T-helper 1 cell treated with Interleukin-12 subunit alpha and Interleukin-12 subunit beta and Interleukin-4 antibody, amounts not matched to agents 30 μg/mL and 1 μg/mL, for 36 hours (primary cell): ENCODE measurements around the gene CLOCK.

Source experiments
- H3K27ac Mint-ChIP-seq: one replicate; pipeline ENCODE4 v1.8.0; 2021; ENCODE audit warnings: mild to moderate bottlenecking, mixed read lengths
- H3K27me3 Mint-ChIP-seq: one replicate; pipeline ENCODE4 v1.8.0; 2021; ENCODE audit warnings: low read depth, mixed read lengths
- H3K36me3 Mint-ChIP-seq: one replicate; pipeline ENCODE4 v1.8.0; 2021; ENCODE audit warnings: low read depth, mixed read lengths
- H3K4me1 Mint-ChIP-seq: one replicate; pipeline ENCODE4 v1.8.0; 2021; ENCODE audit warnings: low read depth, mixed read lengths
- H3K4me3 Mint-ChIP-seq: one replicate; pipeline ENCODE4 v1.8.0; 2021; ENCODE audit warnings: mild to moderate bottlenecking, moderate library complexity, mixed read lengths
- H3K9me3 Mint-ChIP-seq: one replicate; pipeline ENCODE4 v1.8.0; 2021; ENCODE audit warnings: mixed read lengths

CLOCK gene

DNA sequence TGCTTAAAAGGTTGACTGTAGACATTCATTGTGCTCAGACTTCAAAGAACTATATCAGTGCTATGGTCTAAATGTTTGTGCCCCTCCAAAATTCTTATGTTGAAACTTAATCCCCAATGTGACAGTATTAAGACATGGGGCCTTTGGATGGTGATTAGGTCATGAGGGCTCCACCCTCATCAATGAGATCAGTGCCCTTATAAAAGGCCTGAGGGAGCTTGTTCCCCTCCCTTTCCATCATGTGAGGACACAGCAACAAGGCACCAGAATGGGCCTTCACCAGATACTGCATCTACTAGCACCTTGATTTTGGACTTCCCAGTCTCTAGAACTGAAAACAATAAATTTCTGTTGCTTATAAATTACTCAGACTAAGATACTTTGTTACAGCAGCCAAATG, 28.3 kb downstream of the CLOCK start:
- Mint-ChIP-seq H3K27ac (no peak overlapping the region), H3K4me1 (peaks cover 2% of the 10 kb centered on the region), H3K36me3 (peaks cover 4% of the 10 kb centered on the region), H3K27me3 (no peaks in the 10 kb centered on the region), H3K4me3 (no peak overlapping the region), H3K9me3 (no peaks in the 10 kb centered on the region)

DNA sequence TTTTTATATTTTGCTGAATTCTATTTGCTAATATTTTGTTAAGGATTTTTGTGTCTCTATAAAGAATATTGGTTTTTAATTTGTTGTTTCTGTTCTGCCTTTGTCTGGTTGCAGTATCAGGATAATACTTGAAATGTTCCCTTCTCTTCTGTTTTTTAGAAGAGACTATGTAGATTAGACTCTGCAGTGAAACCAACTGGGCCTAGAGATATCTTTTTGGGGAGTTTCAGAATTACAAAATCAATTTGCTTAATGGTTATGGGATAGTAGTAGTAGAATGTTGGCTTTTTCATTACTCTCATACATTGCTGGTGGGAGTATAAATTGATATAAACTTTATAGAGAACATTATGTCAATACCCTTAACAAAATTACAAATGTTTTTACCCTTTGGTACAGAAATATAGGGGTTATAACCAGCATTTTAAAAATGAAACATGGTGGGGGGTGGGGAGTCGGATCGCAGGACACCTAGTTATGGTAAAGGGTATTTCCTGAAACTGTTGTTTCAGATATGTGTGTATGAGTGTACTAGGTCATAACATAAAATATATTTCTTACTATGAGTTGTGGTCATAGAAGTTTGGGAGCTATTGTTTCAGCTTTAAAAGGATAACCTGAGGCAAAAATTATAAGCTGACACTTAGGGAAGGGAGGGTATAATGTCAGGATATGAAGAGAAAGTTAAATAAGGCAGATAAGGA, 29.0 kb downstream of the CLOCK start:
- Mint-ChIP-seq H3K9me3 (no peaks in the 10 kb centered on the region), H3K4me3 (no peak overlapping the region), H3K4me1 (peaks cover 2% of the 10 kb centered on the region), H3K27me3 (no peaks in the 10 kb centered on the region), H3K27ac (no peak overlapping the region), H3K36me3 (peaks cover 4% of the 10 kb centered on the region)

DNA sequence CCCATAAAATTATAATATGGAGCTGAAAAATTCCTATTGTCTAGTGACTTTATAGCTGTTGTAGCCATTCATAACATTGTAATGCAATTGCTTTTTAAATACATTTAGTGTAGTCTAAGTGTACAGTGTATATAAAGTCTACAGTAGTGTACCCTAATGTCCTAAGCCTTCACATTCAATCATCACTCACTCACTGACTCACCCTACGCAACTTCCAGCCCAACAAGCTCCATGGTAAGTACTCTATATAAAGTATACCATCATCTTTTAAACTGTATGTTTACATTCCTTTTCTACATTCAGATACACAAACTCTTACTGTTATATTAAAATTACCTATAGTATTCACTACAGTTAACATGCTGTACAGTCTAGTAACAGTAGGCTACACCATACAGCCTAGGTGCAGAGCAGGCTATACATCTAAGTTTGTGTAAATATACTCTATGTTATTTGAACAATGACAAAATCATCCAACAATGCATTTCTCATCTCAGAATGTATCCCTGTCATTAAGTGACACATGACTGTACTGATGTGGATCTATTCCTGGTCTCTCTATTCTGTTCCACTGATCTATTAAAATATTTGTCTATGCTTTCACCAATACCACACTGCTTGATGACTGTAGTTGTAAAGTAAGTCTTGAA, 33.7 kb downstream of the CLOCK start:
- Mint-ChIP-seq H3K36me3 (peaks cover 4% of the 10 kb centered on the region), H3K27me3 (no peaks in the 10 kb centered on the region), H3K27ac (no peak overlapping the region), H3K9me3 (no peaks in the 10 kb centered on the region), H3K4me3 (no peak overlapping the region), H3K4me1 (peaks cover 9% of the 10 kb centered on the region)

DNA sequence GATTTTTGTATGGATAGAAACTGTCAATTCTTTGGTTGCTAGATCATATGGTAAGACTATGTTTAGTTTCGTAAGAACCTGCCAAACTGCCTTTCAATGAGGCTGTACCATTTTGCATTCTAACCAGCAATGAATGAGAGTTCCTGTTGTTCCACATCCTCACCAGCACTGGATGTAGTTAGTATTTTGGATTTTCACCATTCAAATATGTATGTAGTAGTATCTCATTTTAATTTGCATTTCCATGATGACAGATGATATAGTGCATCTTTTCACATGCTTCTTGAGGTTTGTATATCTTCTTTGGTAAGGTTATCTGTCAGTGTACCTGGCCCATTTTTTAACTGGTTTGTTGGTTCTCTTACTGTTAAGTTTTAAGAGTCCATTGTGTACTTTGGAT, 34.6 kb downstream of the CLOCK start:
- H3K4me1 Mint-ChIP-seq: peaks cover 7% of the 10 kb centered on the region
- H3K4me3 Mint-ChIP-seq: no peak overlapping the region
- no peaks in the 10 kb centered on the region for H3K27me3 Mint-ChIP-seq
- H3K9me3 Mint-ChIP-seq: no peaks in the 10 kb centered on the region
- peaks cover 3% of the 10 kb centered on the region for H3K36me3 Mint-ChIP-seq
- H3K27ac Mint-ChIP-seq: no peak overlapping the region

DNA sequence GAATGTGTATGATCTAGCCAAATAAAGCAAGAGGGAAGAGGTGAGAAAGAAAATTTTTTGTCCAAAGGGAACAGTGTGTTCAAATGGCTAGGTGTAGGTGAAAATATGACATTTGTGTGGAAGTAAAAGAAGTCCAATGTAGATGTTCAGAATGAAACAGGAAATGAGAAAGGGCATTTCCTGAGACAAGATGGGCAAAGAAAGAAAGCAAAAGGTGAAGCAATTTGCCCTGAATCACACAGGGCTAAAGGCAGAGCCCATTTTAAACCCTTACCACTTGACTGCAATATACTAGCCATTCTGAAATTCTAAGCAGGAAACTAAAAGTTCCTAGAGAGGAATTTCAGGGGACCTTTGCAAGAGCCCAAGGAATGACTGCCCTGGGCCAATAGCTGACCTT, 36.0 kb downstream of the CLOCK start:
- H3K9me3 Mint-ChIP-seq: no peaks in the 10 kb centered on the region
- peaks cover 7% of the 10 kb centered on the region for H3K4me1 Mint-ChIP-seq
- no peaks in the 10 kb centered on the region for H3K27me3 Mint-ChIP-seq
- no peak overlapping the region for H3K4me3 Mint-ChIP-seq
- peaks cover 3% of the 10 kb centered on the region for H3K36me3 Mint-ChIP-seq
- no peak overlapping the region for H3K27ac Mint-ChIP-seq

DNA sequence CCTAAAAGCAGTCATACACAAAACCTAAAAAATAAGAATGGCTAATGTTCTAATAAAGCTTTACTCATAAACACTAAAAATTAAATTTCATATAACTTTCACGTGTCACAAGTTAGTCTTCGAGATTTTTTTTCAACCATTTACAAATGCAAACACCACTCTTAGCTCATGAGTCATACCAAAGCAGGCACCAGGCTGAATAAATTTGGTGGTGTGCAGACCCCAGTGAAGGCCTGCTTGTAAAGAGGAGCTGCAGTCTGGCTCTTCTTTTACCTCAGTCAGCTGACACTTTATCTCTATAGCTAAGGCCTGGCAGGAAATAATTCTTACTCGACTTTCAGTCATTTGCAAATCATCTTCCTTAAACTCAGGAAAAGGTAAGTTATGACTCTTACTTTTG, 37.4 kb downstream of the CLOCK start:
- no peak overlapping the region for H3K27ac Mint-ChIP-seq
- H3K4me3 Mint-ChIP-seq: no peak overlapping the region
- H3K9me3 Mint-ChIP-seq: no peaks in the 10 kb centered on the region
- H3K36me3 Mint-ChIP-seq: peaks cover 3% of the 10 kb centered on the region
- peaks cover 7% of the 10 kb centered on the region for H3K4me1 Mint-ChIP-seq
- no peaks in the 10 kb centered on the region for H3K27me3 Mint-ChIP-seq

DNA sequence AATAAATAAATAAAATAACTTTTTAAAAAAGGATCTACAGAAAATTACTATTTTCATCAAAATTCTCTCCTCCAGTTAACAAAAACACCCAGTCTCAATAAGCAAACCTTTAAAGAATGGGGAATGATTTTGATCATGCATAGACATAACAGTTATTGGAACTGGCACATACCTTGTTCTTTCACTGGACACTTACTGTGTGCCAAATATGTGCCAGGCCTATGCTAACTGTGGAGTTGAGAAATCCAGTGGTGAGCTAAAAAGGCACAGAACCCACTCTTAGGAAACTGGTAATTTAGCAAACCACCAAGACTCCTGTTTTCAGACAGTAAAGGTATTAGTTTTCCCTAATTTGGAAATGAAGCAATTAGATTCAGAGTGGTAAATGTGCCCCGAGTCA, 39.1 kb downstream of the CLOCK start:
- peaks cover 7% of the 10 kb centered on the region for H3K4me1 Mint-ChIP-seq
- no peaks in the 10 kb centered on the region for H3K27me3 Mint-ChIP-seq
- H3K9me3 Mint-ChIP-seq: no peaks in the 10 kb centered on the region
- no peak overlapping the region for H3K27ac Mint-ChIP-seq
- no peak overlapping the region for H3K4me3 Mint-ChIP-seq
- peaks cover 6% of the 10 kb centered on the region for H3K36me3 Mint-ChIP-seq

DNA sequence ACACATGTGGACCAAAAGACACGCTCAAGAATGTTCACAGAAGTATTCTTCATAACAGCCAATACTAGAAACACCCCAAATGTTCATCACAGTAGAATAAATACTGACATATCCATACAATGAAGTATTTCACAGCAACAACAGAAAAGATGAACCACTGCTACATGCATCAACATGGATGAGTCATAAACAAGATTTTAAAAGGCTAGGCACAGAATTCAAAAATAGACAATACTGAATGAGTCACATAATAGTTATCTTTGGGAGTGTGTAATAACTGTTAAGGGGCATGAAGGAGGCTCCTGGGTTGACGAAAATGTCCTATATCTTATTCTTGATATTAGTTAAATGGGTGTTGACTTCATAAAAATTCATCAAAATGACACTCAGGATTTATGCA, 43.5 kb downstream of the CLOCK start:
- no peaks in the 10 kb centered on the region for H3K27me3 Mint-ChIP-seq
- H3K4me3 Mint-ChIP-seq: no peak overlapping the region
- no peak overlapping the region for H3K27ac Mint-ChIP-seq
- H3K36me3 Mint-ChIP-seq: peaks cover 3% of the 10 kb centered on the region
- H3K9me3 Mint-ChIP-seq: no peaks in the 10 kb centered on the region
- H3K4me1 Mint-ChIP-seq: no peaks in the 10 kb centered on the region

DNA sequence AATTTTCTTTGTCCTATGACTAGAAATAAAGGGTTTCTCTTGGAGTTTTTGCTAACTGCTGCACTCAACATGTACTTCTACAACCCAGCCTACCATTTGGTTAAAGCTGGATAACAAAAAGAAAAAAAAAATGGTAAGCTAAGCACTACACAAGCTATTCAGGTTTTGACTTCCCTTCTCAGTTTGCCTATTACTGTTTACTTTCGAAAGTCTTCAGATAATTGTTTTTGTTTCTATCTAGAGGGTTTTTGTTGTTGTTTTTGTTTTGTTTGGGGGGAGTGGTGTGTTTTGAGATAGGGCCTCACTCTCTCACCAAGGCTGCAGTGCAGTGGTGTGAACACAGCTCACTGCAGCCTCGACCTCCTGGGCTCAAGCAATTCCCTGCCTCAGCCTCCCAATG, 46.6 kb downstream of the CLOCK start:
- H3K27me3 Mint-ChIP-seq: no peaks in the 10 kb centered on the region
- H3K4me1 Mint-ChIP-seq: no peaks in the 10 kb centered on the region
- no peak overlapping the region for H3K27ac Mint-ChIP-seq
- H3K9me3 Mint-ChIP-seq: no peaks in the 10 kb centered on the region
- H3K36me3 Mint-ChIP-seq: peaks cover 3% of the 10 kb centered on the region
- H3K4me3 Mint-ChIP-seq: no peak overlapping the region

DNA sequence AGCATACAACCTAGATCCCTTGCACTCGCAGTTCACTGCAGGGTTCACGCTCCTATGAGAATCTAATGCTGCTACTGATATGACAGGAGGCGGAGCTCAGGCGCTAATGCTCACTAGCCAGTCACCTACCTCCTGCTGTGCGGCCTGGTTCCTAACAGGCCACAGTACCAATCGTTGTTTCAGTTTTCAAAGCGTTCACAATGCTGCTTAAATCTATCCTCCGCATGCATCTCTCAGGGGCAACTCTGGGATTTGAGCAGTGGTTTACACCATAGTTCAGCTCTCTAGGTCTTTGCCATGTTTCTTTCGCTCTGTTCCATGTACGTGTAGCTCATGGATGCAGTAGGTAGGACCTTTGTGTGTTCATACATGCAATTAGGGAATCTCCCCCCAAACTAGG, 47.2 kb downstream of the CLOCK start:
- Mint-ChIP-seq H3K36me3 (peaks cover 3% of the 10 kb centered on the region), H3K9me3 (no peaks in the 10 kb centered on the region), H3K27me3 (no peaks in the 10 kb centered on the region), H3K4me3 (no peak overlapping the region), H3K27ac (no peak overlapping the region), H3K4me1 (no peaks in the 10 kb centered on the region)

DNA sequence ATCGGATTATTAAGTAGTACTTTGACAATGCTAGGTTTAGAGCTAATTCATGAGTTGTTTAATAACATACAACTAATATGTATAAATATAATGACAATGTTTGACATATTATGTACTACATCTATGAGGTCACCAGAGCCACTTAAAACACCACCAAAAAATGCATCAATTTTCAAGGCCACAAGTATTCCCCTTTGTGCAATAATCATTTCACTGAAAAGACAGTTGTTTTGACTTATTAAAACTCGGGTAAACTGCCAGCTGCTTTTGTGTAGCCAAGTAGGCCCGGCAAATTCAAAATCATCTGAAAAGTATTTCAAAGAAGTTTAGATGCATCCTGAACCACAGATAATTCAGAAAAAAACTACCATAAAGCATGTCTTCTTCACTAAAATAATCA, 48.7 kb downstream of the CLOCK start:
- Mint-ChIP-seq H3K4me1 (no peaks in the 10 kb centered on the region), H3K9me3 (no peaks in the 10 kb centered on the region), H3K36me3 (peaks cover 1% of the 10 kb centered on the region), H3K27ac (no peak overlapping the region), H3K27me3 (no peaks in the 10 kb centered on the region), H3K4me3 (no peak overlapping the region)

DNA sequence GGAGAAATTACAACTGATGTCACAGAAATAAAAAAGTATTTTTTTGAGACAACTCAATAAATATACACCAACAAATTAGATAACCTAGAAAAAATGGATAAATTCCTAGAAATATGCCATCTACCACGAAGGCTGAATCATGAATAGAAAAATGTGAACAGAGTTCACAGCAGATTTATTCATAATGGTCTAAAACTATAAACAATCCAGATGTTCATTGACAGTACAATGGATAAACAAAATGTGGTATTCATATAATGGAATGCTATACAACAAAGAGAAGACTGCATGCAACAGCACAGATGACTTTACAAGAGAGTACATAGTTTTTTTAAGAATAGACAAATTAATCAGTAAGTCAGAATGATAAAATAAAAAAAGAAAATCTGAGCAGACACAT, 55.2 kb downstream of the CLOCK start:
- H3K27me3 Mint-ChIP-seq: no peaks in the 10 kb centered on the region
- no peaks in the 10 kb centered on the region for H3K9me3 Mint-ChIP-seq
- no peaks in the 10 kb centered on the region for H3K4me1 Mint-ChIP-seq
- no peak overlapping the region for H3K27ac Mint-ChIP-seq
- no peak overlapping the region for H3K4me3 Mint-ChIP-seq
- H3K36me3 Mint-ChIP-seq: no peaks in the 10 kb centered on the region

DNA sequence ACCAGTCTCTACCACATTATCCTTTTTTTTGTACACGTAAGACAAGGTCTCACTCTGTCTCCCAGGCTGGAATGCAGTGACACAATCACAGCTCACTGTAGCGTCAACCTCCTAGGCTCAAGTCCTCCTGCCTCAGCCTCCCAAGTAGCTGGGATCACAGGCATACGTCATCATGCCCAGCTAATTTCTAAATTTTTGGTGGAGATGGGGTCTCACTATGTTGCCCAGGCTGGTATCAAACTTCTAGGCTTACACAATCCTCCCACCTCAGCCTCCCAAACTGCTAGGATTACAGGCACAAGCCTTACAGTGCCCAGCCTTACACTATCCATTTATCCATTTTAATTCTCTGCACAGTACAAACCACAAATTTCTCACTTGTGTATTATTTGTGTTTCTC, 58.0 kb downstream of the CLOCK start:
- H3K4me3 Mint-ChIP-seq: no peak overlapping the region
- H3K36me3 Mint-ChIP-seq: no peaks in the 10 kb centered on the region
- no peaks in the 10 kb centered on the region for H3K9me3 Mint-ChIP-seq
- no peaks in the 10 kb centered on the region for H3K27me3 Mint-ChIP-seq
- H3K27ac Mint-ChIP-seq: no peak overlapping the region
- H3K4me1 Mint-ChIP-seq: no peaks in the 10 kb centered on the region

DNA sequence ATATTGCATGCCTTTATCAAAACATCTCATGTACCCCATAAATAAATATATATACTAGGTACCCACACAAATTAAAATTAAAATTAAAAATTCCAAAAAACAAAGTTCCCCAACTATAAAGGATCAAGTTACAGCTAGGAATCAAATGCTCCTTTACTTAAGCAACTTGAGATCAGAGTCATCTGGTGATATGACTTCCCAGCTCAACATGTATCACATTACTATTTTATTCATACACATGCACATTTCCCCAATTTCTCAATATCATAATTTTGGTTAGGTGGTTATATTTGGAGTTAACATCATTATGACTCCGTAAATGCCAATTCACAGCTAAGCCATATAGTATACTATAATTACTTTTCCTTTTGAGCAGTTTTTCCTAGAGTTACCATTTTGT, 60.9 kb downstream of the CLOCK start:
- H3K27ac Mint-ChIP-seq: no peak overlapping the region
- no peaks in the 10 kb centered on the region for H3K4me1 Mint-ChIP-seq

DNA sequence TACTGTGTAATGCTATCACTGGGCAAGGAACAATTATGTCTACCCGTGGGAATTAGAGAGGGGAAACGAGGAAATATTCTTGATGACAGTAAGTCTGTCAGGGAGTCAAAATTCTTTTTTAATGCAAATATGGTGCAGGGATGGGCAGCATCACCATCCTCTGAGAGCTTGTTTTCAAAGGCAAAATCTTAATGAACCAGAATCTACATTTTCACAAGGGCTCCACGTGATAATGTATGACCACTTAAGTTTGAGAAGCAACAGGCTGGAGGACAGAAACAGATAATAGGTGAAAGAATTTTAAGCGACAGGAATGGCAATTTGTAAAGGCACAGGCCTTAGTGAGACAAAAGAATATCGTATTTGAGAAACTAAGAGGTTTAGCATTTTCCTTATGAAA, 63.4 kb downstream of the CLOCK start:
- H3K4me3 Mint-ChIP-seq: no peak overlapping the region
- no peaks in the 10 kb centered on the region for H3K4me1 Mint-ChIP-seq
- H3K36me3 Mint-ChIP-seq: no peaks in the 10 kb centered on the region
- no peaks in the 10 kb centered on the region for H3K27me3 Mint-ChIP-seq
- no peaks in the 10 kb centered on the region for H3K9me3 Mint-ChIP-seq
- no peak overlapping the region for H3K27ac Mint-ChIP-seq

More for the DNA sequence above, 60.9 kb downstream of the CLOCK start:
- Mint-ChIP-seq H3K9me3 (no peaks in the 10 kb centered on the region), H3K36me3 (no peaks in the 10 kb centered on the region), H3K4me3 (no peak overlapping the region), H3K27me3 (no peaks in the 10 kb centered on the region)
